NCI-H82 treated with DMSO at 0.1 percent for 48 hours (cell line): ENCODE measurements around the gene PPM1H.

Experiments used
- DNase-seq: peaks from one replicate; lab custom pipeline; 2025; ENCODE audit not compliant: unreplicated experiment; lab: John Stamatoyannopoulos, UW

PPM1H gene

GRCh38 chr12:62627181-62627580 lies 307.8 kb downstream of the PPM1H start:
- DNase-seq = no peak

- no peak for DNase-seq
These were observed 309.7 kb downstream of the PPM1H start for GRCh38 chr12:62625228-62625627.

GRCh38 chr12:62622177-62622576 lies 312.8 kb downstream of the PPM1H start:
- DNase-seq = no peak

GRCh38 chr12:62621101-62621638 lies 313.8 kb downstream of the PPM1H start:
- DNase-seq = no peak

GRCh38 chr12:62618930-62619329 lies 316.0 kb downstream of the PPM1H start:
- DNase-seq = no peak

- DNase-seq = no peak
These were observed 316.6 kb downstream of the PPM1H start for GRCh38 chr12:62618319-62618718.

GRCh38 chr12:62613081-62613480 lies 321.9 kb downstream of the PPM1H start:
- no peak for DNase-seq

- DNase-seq = no peak
These were observed 328.3 kb downstream of the PPM1H start for GRCh38 chr12:62606654-62607053.

GRCh38 chr12:62605981-62606380 lies 329.0 kb downstream of the PPM1H start:
- DNase-seq = no peak

GRCh38 chr12:62604871-62605270 lies 330.1 kb downstream of the PPM1H start:
- DNase-seq = peak; percentile 38

- no peak for DNase-seq
These were observed 330.6 kb downstream of the PPM1H start for GRCh38 chr12:62604373-62604772.

GRCh38 chr12:62603811-62604098 lies 331.2 kb downstream of the PPM1H start:
- DNase-seq = no peak

GRCh38 chr12:62603061-62603810 lies 331.7 kb downstream of the PPM1H start:
- DNase-seq = peak; percentile 39

- DNase-seq = peak; percentile 75
These were observed 332.5 kb downstream of the PPM1H start for GRCh38 chr12:62602255-62603060.

- DNase-seq = no peak
These were observed 333.2 kb downstream of the PPM1H start for GRCh38 chr12:62601765-62602164.

GRCh38 chr12:62599854-62600437 lies 335.0 kb downstream of the PPM1H start:
- no peak for DNase-seq

- no peak for DNase-seq
These were observed 336.1 kb downstream of the PPM1H start for GRCh38 chr12:62598846-62599245.

- no peak for DNase-seq
These were observed 337.7 kb downstream of the PPM1H start for GRCh38 chr12:62597253-62597652.
